Measurements from ENCODE around the gene LEFTY1.
"Not testable (repeated sequence)": the region's sequence is repeated elsewhere in the genome, so short reads cannot be mapped to it uniquely, and the experiment has no call there.

LEFTY1 gene, protein sequence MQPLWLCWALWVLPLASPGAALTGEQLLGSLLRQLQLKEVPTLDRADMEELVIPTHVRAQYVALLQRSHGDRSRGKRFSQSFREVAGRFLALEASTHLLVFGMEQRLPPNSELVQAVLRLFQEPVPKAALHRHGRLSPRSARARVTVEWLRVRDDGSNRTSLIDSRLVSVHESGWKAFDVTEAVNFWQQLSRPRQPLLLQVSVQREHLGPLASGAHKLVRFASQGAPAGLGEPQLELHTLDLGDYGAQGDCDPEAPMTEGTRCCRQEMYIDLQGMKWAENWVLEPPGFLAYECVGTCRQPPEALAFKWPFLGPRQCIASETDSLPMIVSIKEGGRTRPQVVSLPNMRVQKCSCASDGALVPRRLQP

DNA sequence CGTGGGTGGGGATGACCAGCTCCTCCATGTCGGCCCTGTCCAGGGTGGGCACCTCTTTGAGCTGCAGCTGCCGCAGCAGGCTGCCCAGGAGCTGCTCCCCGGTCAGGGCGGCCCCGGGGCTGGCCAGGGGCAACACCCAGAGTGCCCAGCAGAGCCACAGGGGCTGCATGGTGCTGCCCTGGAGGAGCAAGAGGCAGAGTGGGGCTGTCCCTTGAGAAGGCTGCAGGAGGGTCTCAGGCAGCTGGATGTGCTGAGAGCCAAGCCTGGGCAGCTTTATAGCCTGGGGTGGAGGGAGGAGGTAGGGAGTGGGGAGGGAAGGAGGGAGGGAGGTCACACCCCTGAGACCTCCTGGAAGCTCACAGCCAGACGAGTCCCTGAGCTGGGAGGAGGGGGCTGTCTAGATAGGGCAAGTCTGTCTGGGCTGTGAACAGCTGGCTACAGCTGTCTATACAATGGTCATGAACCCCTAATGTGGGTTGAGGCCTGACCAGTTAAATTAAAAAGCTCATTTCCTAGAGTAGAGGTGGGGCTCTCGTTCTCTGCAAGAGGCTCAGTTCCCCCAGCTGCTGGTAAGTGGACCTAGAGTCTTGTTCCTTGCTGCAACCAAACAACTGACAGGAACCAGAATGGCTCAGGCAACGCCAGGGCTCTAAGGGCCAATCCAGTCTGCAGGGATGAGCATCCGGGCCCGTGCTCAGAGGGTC lies at the start of gene LEFTY1:
LEFTY1 (minus strand) TSS at position 249 of the 704 bp plus-strand sequence; CDS start at position 169, 80 bp downstream.
- no peak for DNase-seq

DNA sequence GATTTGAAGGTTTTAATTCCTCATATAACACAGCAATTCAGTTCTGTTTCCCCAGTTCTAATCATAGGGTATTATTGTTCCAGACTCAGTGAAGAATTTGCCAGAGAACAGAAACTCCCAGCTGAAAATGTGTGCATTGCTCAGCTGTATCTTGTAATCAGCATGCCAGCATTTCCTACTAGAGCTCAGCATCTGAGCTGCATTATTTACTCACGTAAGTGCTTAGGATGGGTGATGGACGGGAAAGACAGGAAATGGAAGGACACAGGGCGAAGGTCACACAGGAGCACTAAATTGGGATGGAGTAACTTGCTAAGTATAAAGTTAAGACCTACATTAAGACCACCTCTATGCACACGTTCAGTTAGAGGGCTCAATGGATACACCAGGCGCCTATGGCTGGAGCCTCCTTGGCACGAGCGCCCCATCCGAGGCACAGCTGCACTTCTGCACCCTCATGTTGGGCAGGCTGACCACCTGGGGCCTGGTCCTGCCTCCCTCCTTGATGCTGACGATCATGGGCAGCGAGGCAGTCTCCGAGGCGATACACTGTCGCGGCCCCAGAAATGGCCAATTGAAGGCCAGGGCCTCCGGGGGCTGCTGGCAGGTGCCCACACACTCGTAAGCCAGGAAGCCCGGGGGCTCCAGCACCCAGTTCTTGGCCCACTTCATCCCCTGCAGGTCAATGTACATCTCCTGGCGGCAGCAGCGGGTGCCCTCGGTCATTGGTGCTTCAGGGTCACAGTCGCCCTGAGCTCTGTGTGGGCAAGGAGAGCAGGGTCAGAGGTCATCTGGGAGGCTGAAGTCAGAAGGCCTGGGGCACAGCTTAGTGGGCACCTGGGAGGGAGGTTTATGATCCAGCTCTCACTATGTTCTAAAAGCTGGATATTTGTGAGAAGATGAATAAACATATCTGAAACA lies 48.4 kb upstream of the LEFTY1 start:
- no peak for DNase-seq

DNA sequence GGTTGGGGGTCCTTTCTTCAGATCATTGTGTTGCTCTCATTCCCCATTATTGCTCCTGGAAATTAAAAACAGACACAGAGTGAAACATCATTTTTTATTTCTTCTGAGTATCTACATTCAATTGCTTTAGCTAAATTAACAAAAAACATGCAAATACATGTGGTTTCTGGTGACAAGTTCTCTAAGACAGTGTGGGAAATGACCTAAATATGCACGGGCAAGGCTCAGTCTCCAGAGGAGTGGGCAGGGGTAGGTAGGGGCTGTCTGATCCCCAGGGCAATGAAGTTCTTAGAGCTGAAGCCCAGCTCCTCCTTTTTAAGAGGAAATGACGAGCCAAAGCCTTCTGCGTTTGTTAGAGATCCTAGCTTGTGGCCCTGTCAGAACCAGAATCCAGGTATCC lies 47.6 kb upstream of the LEFTY1 start:
- DNase-seq: no peak

DNA sequence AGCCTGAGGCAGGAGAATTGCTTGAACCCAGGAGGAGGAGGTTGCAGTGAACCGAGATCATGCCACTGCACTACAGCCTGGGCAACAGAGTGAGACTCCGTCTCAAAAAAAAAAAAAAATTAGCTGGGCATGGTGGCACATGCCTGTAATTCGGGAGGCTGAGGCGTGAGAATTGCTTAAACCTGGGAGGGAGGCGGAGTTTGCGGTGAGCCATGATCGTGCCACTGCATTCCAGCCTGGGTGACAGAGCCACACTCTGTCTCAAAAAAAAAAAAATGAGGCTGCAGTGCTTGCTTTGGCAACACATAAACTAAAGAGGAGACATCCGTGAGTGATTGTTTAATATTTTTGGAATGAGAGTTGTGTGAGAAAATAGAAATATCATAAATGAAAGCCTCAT lies 47.1 kb upstream of the LEFTY1 start:
- DNase-seq: not testable (repeated sequence)

DNA sequence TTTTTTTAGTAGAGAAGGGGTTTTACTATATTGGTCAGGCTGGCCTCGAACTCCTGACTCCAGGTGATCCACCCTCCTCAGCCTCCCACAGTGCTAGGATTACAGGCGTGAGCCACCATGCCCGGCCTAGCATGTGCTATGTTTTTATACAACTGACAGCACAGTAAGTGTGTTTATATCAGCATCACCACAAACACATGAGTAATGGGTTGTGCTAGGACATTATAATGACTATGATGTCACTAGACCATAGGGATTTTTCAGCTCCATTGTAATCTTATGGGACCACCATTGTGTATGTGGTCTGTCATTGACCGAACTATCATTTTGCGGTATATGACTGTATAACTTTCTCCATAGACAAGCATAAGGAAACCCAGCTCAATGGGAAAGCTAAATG lies 45.8 kb upstream of the LEFTY1 start:
- DNase-seq: no peak

DNA sequence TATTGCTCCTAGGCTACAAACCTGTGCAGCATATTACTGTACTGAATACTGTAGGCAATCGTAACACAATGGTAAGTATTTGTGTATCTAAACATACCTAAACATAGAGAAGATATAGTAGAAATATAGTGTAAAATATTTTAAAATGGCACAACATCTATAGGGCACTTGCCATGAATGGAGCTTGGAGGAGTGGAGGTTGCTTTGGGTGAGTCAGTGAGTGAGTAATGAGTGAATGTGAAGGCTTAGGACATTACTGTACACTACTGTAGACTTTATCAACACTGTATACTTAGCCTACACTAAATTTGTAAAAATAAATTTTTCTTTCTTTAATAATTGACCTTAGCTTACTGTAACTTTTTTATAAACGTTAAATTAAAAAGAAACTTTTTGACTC lies 44.1 kb upstream of the LEFTY1 start:
- no peak for DNase-seq

DNA sequence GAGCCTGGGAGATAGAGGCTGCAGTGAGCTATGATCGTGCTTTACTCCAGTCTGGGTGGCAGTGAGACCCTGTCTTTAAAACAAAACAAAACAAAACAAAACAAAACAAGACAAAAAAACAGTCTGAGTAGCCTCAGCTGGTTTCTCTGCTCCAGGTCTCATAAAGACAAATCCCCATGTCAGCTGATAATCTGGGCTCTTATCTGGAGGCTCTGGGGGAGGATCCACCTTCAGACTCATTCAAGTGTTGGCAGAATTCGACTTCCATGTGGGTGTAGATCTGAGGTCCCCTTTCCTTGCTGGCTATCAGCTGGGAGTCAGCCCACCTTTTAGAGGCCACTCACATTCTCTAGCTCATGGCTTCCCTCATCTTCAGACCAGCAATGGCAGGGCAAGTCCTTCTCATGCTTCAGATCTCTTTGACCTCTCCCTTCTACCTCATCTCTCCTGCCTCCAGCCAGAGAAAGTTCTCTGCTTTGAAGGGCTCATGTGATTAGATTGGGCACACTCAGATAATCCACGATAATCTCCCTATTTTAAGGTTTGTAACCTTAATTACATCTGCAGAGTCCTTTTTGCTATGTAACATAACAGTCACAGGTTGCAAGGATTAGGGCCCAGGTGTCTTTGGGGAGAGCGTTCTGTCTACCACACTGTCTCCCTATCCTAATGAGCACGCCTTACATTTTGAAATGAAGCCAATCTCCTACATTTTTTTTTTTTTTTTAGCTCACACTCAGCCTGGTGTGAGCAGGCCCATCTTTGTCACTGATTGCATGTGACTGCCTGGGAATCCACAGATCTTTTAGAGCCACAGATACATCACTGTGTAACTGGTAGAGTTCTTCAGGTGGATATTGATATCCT lies 42.6 kb upstream of the LEFTY1 start:
- DNase-seq: no peak

DNA sequence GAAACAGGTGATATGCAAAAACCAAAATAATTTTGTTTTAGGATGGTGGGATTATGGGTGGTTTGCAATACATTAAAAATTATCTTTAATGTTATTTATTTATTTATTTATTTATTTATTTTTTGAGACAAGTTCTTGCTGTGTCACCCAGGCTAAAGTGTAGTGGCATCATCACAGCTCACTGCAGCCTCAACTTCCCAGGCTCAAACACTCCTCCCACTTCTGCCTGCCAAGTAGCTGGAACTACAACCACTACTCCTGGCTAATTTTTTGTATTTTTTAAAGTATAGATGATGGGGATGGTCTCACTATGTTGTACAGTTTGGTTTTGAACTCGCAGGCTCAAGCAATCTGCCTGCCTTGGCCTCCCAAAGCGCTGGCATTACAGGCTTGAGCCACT lies 41.6 kb upstream of the LEFTY1 start:
- no peak for DNase-seq

DNA sequence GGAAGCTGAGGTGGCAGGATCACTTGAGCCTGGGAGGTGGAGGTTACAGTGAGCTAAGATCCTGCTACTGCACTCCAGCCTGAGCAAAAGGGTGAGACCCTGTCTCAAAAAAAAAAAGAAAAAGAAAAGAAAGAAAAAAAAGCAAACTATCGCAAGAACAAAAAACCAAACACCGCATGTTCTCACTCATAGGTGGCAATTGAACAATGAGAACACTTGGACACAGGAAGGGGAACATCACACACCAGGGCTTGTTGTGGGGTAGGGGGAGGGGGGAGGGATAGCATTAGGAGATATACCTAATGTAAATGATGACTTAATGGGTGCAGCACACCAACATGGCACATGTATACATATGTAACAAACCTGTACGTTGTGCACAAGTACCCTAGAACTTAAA lies 40.5 kb upstream of the LEFTY1 start:
- not testable (repeated sequence) for DNase-seq

DNA sequence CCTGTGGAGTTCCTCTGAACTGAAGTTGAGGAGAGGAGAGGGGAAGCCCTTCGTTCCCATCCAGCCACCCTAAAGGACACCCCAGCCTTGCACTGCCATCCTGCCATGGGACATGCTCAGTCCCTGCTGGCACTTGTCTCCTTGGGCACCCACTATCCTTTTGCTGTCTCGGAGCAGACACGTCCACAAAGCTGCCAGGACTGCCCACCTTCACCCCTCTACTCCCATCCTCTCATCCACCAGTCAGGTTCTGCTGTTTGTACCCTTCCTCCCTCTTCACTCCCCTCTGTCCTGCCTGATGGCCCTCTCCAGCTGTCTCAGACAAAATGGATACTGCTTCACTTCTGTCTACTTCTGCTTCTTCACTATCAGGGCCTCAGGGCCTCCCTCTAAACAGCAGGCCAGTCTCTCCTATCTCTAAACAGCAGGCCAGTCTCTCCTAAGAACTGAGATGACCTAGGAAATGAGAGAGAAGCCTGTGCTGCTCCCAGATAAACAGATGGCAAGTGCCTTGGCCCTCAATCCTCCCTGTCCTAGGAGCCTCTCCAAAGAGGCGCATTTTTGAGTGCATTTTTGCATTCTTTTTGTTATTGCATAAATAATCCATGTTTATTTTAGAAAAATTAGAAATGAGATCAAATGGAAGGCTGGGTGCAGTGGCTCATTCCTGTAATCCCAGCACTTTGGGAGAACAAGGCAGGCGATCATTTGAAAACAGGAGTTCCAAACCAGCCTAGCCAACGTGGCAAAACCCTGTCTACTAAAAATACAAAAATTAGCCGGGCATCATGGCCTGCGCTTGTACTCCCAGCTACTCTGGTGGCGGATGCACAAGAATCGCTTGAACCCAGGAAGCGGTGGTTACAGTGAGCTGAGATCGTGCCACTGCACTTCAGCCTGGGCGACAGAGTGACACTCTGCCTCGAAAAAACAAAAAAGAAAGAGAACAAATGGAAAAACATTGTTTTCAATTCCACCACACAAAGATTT lies 39.5 kb upstream of the LEFTY1 start:
- peak; percentile 16 for DNase-seq

DNA sequence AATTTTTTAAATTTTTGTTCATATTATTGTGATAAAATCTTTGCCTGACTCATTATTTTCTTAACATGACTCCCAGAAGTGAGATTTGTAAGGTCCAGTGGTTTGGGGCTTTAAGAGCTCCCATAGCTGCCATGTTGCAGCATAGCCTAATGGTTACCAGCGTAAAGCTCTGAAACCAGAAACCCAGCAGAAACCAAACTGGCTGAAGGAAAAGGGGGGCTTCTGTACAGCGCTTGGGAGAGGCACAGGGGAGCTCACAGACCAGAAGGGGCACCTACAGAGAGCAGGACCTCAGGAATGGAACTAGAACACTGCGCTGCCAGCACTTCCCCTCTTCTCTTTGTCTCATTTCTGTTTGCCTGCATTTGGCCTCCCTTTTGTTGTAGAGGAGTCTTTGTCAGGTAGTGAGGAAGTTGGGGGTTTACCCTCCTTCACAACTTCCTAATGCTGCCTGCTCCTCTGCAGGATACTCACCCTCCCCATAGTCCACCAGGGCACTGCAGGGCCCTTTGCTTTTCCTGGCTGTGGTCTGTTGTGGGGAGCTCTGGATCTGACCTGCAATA lies 37.7 kb upstream of the LEFTY1 start:
- DNase-seq: peak; percentile 21

DNA sequence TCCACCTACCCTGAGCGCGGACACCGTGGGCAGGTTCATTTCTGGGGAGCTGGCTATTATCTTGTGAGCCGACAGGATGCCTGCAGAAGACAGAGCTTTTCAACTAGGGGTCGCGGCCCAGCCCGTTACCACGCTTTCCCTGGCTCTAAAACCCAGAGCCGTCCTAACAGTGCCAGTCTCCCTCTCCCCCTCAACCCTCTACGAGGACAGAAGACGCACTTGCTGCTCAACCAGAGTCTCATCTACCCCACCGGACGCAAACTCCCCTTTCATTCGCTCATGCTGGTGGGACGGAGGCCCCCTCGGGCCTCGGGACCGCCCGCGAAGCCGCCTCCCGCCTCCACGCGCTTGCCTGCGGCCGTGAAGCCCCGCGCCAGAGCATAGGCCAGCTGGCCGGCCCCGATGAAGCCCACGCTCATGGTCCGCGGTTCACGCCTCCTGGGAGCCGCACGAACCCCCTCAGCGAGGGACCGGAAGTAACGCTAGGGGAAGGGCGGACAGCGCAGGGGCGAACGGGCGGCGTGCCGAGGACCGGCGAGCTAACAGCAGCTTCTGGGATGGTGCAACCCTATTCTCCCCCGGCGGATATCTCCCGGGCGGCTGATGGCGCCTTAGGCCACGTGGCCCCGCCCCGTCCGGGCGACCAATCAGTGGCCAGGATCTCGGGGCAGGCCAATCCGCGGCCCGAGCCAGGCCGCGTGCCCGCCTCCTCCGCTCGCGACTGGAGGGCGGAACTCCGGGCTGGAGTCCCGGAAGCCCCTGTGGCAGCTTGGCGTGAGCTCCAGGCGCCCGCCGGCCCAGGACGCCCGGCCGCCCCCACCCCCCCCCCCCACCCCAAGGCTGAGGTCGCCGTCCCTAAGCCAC lies 35.0 kb upstream of the LEFTY1 start, which contains the start of gene PYCR2:
PYCR2 (minus strand) TSS at position 559 of the 864 bp plus-strand sequence; CDS start at position 419, 140 bp downstream.
- peak; percentile 96 for DNase-seq

DNA sequence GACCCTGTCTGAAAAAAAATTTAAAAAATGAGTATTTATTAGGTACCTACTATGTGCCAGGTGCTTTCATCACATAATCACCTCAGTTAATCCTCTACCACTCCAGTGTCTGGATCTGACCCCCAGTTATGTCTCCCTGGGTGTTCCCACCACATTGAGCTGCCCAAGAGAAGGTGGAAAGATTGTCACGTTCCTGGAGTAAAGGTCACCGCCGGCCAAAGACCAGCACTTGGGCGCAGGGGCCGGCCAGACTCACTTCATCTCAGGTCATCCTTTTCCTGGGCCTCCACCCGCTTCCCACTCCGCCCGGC lies 34.4 kb upstream of the LEFTY1 start:
- DNase-seq: no peak

DNA sequence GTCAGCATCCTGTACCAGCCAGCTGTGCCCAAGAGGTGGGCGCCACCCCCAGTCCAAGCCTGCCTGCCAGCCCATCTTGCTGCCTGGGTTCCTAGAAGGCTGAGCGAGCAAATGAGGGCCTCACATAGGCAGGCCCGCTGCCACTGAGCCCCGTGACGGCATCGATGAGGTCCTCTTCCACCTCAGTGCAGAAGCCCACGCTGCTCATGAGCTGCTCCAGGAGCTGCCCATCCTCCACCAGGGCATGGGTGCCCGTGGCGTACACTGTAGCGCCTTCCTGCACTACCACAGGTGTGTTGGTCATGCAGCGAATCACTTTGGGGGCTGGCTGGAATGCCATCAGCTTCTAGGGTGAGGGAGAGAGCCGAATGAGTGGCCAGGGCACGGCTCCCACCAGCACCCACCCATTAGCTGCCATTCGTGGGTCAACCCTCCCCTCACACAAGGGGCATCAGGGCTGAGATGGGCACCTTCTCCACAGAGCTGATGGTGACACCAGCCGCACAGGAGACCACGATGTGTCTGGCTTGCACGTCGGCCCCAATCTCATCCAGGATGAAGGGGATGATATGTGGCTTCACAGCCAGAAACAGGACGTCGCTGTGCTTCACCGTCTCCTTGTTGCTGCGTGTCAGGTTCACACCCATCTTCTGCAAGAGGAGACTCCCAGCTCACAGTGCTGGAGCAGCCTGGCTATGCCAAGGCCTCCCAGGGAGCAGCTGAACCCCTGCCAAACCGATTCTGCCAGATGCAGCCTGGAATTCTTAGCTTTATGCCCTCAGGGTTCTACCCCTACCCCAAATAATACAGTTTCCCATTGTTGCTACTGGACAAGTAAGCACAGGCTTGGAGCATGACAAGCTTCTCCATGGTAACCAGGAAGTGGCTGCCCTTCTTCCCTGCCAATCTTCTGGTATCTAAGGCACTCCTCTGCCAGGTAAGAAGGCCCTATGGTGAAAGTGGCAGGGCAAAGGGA lies 33.1 kb upstream of the LEFTY1 start:
- no peak for DNase-seq

DNA sequence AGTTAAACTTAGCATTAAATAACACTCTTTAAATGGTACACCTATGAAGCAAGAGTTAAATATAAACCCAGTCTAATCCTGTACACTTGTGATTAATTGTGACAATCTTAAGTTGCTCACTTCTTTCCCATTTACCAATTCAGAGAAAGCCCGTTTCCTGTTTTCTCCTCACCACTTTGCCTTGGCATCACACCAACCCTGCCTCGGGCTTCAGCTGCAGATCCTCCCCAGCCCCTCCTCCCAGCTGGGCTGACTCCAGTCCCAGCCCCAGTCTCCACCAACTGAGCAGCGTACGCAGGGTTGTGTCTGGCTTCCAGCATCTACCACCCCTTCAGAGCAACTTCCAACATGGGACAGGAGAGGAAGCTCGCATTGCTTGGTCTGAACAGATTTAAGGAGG lies 31.0 kb upstream of the LEFTY1 start:
- peak; percentile 85 for DNase-seq

DNA sequence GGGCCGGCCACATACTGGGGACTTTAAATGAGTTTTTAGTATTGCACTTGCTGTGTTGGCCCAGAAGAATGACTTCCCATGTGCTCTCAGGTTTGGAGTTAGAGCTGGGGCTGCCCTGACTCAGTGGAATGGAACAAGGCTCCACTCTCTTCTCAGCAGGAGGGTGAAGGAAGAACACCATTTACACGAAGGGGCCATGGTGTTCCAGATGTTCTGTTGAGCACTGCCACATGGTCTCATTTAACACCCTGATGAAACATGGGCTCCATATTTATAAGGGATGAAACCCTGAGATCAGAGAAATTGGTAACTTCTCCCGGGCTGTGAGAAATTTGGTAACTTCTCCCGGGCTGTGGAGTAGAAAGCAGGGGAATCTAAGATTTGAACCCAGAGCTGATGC lies 29.3 kb upstream of the LEFTY1 start:
- no peak for DNase-seq

DNA sequence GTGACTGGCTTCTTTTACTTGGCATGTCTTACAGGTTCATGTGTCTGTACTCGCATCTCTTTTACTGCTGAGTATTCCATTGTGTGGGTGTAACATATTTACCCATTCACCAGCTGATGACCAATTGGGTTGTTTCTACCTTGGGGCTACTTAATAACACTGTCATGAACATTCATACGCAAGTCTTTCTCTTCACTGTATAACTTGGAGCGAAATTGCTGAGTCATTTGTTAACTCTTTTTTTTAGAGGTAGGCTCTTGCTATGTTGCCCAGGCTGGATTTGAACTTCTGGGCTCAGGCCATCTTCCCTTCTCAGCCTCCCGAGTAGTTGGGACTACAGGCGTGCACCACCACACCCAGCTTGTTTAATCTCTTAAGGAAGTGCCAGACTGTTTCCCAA lies 28.6 kb upstream of the LEFTY1 start:
- no peak for DNase-seq

DNA sequence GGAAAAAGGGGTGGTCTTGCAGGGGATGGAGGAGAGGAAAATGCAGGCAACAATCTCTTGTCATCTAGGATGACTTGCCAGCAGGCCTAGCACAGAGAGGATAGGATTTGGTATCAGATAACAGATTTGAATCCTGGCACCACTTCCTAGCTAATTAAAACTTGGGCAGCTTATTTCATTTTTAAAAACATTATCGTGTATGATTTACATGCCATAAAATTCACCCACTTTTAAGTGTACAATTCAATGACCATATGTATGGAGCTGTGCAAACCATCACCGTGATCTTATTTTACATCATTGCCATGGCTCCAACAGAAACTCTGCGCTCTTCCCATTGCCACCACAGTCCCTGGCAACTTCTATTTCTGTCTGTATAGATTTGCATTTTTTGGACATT lies 28.2 kb upstream of the LEFTY1 start:
- DNase-seq: no peak
